GM19395 (cell line): Measurements from ENCODE around the gene TUBGCP6.

ENCODE experiments used
- ATAC-seq: cut with Tn5 transposase; IDR thresholded peaks from one replicate; pipeline ENCODE4 v1.9.1; 2021; ENCODE audit warnings: mild to moderate bottlenecking, moderate library complexity; ENCODE audit not compliant: unreplicated experiment

The TUBGCP6 gene

GRCh38 chr22:50266994-50267393 is 22.2 kb upstream of the TUBGCP6 start:
- ATAC-seq: no peak

- no peak for ATAC-seq
Measured at GRCh38 chr22:50264946-50265669, 20.3 kb upstream of the TUBGCP6 start.

- ATAC-seq: no peak
Measured at GRCh38 chr22:50264104-50264745, 19.4 kb upstream of the TUBGCP6 start.

DNA sequence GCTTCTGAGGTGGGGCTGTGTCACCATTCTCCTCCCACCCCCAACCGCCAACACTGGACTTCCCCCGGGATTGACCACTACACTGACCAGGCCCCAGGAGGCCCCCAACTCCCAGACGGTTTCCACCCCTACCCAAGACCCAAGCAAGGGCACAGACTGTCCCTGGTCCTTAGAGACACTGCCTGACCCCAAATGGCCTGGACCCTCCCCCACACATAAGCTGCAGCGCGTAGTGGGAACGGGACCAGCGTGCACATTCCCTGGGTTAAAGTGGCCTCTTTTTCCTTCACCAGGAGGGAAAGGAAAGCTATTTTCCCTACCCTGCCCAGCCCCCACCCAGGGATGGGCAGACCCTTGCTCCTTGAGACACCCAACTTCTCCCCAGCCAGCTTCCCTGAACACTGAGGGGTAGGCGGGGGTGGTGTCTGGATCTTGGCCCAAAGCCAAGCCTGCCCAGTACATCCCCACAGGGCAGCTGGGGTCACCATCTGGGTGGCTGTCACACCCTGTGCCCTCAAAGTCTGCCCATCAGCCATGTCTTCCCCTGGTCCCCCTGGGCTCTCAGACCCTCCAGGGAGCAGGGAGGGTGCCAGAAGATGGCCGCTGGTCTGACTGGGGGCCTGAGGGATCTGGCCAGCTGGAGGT is 18.3 kb upstream of the TUBGCP6 start:
- no peak for ATAC-seq

DNA sequence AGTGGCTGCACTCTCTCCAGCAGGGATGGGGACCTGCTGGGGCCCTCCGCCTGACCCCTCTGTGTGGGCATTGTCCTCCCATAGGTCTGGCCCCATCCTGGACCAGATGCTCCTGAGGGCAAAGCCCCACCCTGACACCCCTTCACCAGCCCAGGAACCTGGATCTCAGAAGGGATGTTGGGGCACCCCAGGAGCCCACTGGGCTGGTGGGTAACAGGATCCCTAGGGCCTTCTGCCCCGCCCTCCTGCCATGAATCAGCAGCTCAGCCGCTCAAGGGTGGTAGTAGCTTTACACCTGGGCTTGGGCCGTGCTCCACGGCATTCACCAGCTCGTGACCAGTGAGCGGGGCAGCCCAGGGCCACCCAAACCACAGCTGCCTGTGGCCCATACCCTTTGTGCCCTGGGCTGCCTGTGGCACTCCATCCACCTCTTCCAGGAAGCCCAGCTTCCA is 17.7 kb upstream of the TUBGCP6 start:
- no peak for ATAC-seq

GRCh38 chr22:50261615-50262459 is 17.0 kb upstream of the TUBGCP6 start, which contains the start of gene MAPK12:
Gene MAPK12, minus strand, starts transcription at chr22:50261683. Its CDS starts 174 bp downstream, at chr22:50261509.
- ATAC-seq: no peak

- ATAC-seq: no peak
Measured at GRCh38 chr22:50260801-50261614, 16.2 kb upstream of the TUBGCP6 start.

- ATAC-seq: no peak
Measured at GRCh38 chr22:50260434-50260800, 15.6 kb upstream of the TUBGCP6 start.

- no peak for ATAC-seq
Measured at GRCh38 chr22:50259302-50259701, 14.5 kb upstream of the TUBGCP6 start.

DNA sequence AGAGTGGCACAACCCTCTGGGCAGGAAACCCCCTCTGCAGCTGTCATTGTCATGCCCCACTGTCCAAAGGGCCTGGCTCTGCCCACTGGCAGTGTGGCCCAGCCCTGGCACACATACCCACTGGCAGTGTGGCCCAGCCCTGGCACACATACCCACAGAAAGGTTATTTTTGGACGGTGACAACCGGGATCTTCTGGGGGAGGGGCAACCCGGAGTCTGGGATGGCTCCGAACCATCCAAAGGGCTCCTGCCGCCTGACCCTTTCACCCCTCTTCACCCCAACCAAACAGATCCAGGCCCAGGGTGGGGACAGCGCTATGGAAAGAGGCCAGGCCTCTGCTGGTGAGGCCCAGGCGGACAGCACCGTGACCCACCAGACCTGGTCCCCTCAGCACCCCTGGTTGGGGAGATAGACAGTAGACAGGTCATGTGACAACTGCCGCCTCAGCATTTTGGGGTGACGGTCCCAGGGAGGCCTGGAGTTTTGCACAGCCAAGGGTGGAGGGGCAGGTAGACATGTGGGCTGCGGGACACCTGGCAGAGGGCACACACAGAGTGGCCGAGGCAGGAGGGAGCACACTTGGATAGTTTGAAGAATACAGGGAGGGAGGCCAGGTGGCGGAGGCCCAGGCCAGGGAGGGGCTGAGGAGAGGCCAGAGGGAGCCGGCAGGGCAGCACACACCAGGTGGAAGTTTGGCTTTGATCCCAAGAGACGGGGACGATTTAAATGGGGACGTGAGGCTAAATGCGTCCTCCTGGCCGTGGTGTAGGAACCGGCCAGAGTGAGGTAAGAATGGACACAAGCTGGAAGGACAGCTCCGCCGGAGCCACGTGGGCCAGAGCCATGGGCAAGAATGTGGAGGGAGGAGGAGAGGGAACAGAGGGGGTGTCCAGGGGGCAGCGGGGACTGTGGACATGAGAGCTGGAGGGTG is 13.8 kb upstream of the TUBGCP6 start:
- ATAC-seq: no peak

GRCh38 chr22:50257451-50258360 is 12.9 kb upstream of the TUBGCP6 start:
- ATAC-seq: no peak

DNA sequence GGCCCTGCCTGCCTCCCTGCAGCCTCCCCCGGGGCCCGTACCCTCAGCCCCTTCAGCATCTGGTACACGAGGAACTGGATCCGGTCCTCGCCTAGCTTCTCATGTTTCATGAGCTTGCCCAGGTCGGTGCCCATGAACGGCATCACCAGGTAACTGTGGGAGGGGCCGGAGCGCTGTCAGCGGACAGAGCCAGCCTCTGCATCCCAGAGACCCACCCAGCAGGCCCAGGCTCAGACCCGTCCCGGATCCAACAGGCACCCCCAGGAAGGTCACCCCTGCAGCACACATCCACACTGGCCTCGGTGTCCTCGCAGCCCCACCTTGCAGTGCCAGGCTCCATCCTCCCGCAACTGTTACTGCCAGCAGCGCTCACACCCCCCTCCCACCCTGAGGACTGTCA is 12.2 kb upstream of the TUBGCP6 start:
- no peak for ATAC-seq

GRCh38 chr22:50256258-50256862 is 11.5 kb upstream of the TUBGCP6 start:
- ATAC-seq: no peak

GRCh38 chr22:50255607-50256006 is 10.8 kb upstream of the TUBGCP6 start:
- ATAC-seq: no peak

GRCh38 chr22:50255099-50255498 is 10.3 kb upstream of the TUBGCP6 start:
- ATAC-seq: no peak

- no peak for ATAC-seq
Measured at GRCh38 chr22:50253941-50254340, 9.1 kb upstream of the TUBGCP6 start.

GRCh38 chr22:50253046-50253915 is 8.5 kb upstream of the TUBGCP6 start:
- ATAC-seq: no peak
